Activated effector memory CD4-positive, alpha-beta T cell treated with anti-CD3 and anti-CD28 coated beads, Interleukin-2, amount 50 U/mL, for 16 hours (primary cell): ENCODE results near the gene CCDC92.
A peak's percentile ranks its signal among the peaks of the same experiment; 100 is the strongest.

Experiments
- DNase-seq: peaks from one replicate; pipeline ENCODE4 v3.0.0-alpha.2; 2020

Gene CCDC92

GRCh38 chr12:123971770-123972456 is 718 bp downstream of the CCDC92 start:
- peak; percentile 74 for DNase-seq

GRCh38 chr12:123971449-123971769 is 1.2 kb downstream of the CCDC92 start:
- DNase-seq, result no peak

GRCh38 chr12:123967121-123967586 is 5.5 kb downstream of the CCDC92 start:
- DNase-seq, result no peak

GRCh38 chr12:123966596-123966995 is 6.0 kb downstream of the CCDC92 start:
- no peak for DNase-seq

- no peak for DNase-seq
Measured at GRCh38 chr12:123965382-123965781, 7.2 kb downstream of the CCDC92 start.

- DNase-seq, result no peak
Measured at GRCh38 chr12:123963821-123964220, 8.8 kb downstream of the CCDC92 start.

- DNase-seq, result no peak
Measured at GRCh38 chr12:123962513-123962912, 10.1 kb downstream of the CCDC92 start.

GRCh38 chr12:123961585-123962345 is 10.9 kb downstream of the CCDC92 start:
- DNase-seq, result no peak

GRCh38 chr12:123960856-123961255 is 11.8 kb downstream of the CCDC92 start:
- no peak for DNase-seq

GRCh38 chr12:123960029-123960735 is 12.4 kb downstream of the CCDC92 start:
- no peak for DNase-seq

- no peak for DNase-seq
Measured at GRCh38 chr12:123958876-123959275, 13.8 kb downstream of the CCDC92 start.

GRCh38 chr12:123958462-123958861 is 14.2 kb downstream of the CCDC92 start:
- DNase-seq, result no peak

- no peak for DNase-seq
Measured at GRCh38 chr12:123957196-123957595, 15.4 kb downstream of the CCDC92 start.

GRCh38 chr12:123956249-123956648 is 16.4 kb downstream of the CCDC92 start:
- DNase-seq, result no peak

- no peak for DNase-seq
Measured at GRCh38 chr12:123954647-123955350, 17.8 kb downstream of the CCDC92 start.

- no peak for DNase-seq
Measured at GRCh38 chr12:123952037-123952436, 20.6 kb downstream of the CCDC92 start.

- no peak for DNase-seq
Measured at GRCh38 chr12:123951467-123951866, 21.2 kb downstream of the CCDC92 start.

- DNase-seq, result no peak
Measured at GRCh38 chr12:123950476-123951349, 21.9 kb downstream of the CCDC92 start.

GRCh38 chr12:123949770-123950165 is 22.9 kb downstream of the CCDC92 start:
- DNase-seq, result no peak

GRCh38 chr12:123948796-123949769 is 23.5 kb downstream of the CCDC92 start:
- peak; percentile 41 for DNase-seq

GRCh38 chr12:123948401-123948795 is 24.2 kb downstream of the CCDC92 start:
- DNase-seq, result peak; percentile 42
